Activated CD4-positive, alpha-beta T cell treated with anti-CD3 and anti-CD28 coated beads, Interleukin-2, Interleukin-4, amounts not matched to agents 100 ng/mL and 50 ng/mL, durations not matched to agents 16 hours and 8 hours (primary cell): ENCODE data around the gene ALOX5.

Experiments
- DNase-seq: peaks from one replicate; pipeline ENCODE4 v3.0.0-alpha.2; 2020; ENCODE audit warnings: low spot score

ALOX5 gene

GRCh38 chr10:45424668-45425404, 50.8 kb downstream of the ALOX5 start:
- DNase-seq = no peak

- no peak for DNase-seq
Measured at GRCh38 chr10:45425621-45426563, 51.9 kb downstream of the ALOX5 start.

DNA sequence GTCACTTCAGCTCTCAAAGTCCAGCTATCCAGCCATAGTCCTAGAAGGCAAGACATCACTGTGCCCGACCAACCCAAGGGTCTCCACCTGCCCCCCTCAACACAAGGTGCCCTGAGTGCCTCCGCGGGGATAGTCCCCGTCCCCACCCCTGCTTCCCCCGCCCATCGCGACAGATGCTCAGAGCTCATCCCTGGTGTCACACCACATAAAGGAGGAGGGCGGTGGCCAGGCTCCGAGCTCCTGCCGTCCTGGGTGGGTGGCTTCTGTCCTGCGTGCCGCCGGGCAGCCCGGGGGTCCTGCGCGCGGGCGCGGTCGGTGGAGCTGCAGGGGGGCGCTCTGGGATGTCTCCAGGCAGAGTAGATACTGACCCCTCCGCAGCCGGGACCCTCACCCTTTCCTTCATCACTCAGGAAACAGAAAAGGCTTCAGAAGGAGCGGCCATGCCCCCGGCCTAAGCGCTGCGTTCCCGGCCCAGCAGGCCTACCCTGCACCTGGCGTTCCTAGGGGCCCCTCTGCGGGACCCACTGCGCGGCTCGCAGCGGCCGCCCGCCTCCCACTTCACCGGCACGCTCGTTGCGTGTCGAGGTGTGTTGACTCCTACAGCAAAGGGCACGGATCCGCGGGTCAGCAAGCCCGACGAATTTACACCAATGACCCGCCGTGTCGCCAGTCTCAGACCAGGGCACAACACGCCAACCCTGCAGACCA, 53.4 kb downstream of the ALOX5 start:
- DNase-seq = no peak

- no peak for DNase-seq
Measured at GRCh38 chr10:45427970-45428366, 54.0 kb downstream of the ALOX5 start.

DNA sequence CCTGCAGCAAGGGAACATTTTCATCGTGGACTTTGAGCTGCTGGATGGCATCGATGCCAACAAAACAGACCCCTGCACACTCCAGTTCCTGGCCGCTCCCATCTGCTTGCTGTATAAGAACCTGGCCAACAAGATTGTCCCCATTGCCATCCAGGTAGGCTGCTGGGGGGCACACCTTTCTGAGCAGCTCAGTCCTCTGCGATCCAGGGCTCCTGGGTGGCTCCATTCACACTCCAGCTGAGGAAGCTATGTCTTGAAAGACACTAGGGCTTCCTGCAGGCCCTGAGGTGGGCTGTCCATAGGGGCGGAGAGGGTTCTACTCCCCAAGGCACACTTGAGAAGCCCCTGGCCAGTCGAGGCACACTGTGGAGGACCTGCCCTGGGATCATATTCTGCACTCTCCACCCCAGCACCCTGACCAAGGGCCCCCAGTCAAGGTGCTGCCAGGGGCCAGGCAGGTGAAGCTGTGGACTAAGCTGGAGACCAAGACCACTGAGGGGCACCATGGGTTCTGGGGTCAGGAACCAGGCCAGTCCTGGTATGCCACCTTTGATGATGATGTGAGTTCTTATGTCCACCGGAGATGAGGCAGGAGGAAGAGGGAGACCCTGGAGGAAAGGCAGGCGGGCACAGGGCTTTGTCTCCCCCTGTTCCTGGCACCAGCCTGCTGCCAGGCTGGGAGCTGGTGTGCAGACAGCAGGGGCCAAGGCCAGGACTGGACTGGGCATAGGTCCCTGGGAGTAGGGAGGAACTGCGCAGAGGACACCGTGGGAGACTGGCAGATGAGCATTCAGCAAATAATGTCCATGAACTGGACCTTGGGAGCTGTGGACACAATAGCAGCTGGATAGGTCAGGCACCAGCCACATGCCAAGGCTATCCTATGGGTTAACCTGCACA, 54.8 kb downstream of the ALOX5 start:
- DNase-seq = no peak

- DNase-seq = no peak
Measured at GRCh38 chr10:45429790-45430189, 55.8 kb downstream of the ALOX5 start.

DNA sequence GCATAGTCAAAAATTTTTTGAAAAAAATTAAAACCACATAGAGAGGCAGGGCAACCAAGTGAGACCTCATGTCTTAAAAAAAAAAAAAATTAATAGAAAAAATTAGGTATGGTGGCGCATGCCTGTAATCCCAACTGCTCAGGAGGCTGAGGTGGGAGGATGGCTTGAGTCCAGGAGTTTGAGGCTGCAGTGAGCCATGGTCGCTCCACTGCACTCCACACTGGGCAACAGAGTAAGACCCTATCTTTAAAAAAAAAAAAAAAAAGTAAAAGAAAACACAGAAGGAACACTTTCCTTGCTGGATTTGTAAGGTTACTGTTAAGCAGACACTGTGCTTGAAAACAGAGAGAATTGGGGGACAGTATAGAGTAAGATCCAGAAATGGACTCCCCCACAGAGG, 58.1 kb downstream of the ALOX5 start:
- no peak for DNase-seq

DNA sequence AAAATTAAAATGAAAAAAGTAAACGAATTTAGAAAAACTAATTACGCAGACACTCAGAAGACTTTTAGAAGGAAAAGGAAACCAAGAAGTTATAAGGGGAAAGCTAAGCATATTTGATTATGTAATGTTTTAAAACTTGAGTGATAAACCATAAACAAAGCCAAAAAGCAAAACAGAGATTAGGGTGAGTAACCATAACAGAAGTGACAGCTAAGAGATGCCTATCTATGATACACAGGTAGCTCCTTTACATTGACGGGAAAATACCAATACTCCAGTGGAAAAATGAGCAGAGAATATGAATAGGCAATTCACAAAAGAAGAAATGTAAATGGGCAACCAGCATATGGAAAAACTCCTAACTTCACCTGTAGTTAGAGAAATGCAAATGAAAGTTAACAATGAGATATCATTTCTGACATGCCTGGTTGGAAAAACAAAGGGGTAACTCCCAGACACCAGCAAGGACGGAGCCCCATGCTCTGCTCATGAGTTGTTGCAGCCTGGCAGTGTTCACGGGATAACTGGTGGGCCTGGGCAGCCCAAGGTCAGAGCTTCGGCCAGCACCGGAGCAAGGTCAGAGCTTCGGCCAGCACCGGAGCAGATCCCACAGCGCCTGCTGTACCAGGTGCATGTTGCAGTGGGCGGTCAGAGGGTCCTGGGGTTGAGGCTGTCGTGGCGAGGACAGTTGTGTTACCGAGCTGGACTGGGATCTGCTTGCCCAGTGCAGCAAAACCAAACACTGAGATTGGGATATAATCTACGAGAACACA, 58.9 kb downstream of the ALOX5 start:
- DNase-seq = no peak

GRCh38 chr10:45433716-45434469, 59.9 kb downstream of the ALOX5 start:
- DNase-seq = no peak

- no peak for DNase-seq
Measured at GRCh38 chr10:45437587-45438465, 63.8 kb downstream of the ALOX5 start.

DNA sequence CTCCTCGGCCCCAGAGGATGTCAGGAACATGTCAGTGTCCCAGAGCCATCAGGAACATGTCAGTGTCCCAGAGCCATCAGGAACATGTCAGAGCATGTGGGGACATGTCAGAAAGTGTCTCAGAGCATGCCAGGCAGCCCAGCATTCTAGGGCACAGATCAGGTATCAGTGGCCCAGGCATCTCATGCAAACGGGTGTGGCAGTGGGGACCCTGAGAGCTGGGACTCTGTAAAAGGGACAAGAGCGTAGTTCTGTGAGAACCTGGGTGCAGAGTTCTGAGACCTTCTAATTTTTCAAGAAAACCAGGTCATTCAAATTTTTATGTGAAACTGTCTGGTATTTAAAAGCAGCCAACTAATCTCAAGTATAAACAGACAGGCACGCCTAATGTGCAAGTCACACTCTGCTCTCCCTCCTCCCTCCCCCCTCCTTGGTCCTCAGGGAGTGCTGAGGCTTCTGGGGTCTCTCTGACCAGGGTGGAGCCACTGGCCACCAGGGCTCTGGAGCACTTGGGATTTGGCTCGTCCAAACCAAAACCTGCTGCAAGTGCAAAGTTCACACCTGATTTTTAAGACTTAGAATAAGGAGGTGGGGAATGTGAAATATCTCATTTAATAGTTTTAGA, 64.6 kb downstream of the ALOX5 start:
- DNase-seq = no peak

DNA sequence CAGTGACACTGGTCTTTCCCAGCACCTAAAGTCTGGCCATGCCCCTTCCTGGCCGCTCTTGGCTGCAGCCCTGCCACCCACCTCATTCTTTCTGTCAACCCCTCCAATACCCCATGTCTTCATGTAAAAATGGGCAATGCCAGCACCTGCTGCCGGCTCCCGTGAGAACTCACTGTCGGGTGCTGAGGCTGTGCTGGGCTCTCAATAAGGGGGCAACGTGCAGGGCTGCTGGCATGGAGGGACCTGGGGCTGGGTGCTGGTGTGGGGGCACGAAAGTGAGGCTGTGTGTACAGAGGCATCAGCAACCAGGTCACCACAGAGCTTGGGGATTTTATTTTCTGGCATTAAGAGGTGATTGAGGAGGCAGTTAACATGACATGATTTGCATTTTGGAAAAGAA, 65.3 kb downstream of the ALOX5 start:
- no peak for DNase-seq

GRCh38 chr10:45439873-45440272, 65.9 kb downstream of the ALOX5 start:
- no peak for DNase-seq

DNA sequence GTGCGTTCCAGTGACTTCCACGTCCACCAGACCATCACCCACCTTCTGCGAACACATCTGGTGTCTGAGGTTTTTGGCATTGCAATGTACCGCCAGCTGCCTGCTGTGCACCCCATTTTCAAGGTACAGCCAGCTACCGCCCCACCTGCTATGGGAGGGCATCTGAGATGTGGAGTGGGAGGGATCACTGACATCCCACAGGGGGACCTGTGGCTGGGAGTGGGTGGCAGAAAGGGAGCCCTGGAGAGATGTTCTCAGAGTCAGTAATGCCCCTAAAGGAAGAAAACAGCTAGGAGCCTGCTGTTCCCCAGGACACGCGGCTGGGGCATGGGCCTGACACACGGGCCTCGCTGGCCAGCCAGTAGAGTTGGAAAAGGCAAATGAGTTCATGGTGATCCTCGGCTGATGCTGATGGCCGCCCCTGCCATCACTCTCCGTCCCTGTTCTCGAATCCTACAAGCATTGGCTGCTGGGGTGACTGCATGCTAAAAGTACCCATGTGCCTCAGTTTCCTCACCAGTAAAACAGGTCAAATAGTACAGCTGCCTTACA, 66.6 kb downstream of the ALOX5 start:
- DNase-seq = no peak

- no peak for DNase-seq
Measured at GRCh38 chr10:45441239-45442190, 67.5 kb downstream of the ALOX5 start.

DNA sequence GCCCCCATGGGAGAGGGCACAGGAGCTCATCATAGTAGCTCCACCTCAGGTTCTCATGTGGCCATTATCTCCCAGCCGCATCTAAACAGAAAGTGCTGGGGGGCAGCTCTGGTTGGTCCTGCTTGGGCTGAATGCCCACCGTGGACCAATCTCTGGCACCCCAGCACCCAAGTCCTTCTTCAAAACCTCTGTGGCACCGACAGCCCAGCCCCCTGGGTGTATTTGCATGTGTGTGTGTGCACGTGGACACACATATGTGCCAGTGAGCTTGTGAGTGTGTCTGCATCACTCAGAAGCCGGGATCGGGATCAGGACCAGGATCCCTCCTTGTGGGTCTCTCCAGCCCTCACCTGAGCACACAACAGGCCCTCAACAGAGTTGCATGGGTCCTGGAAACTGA, 68.2 kb downstream of the ALOX5 start:
- DNase-seq = no peak

DNA sequence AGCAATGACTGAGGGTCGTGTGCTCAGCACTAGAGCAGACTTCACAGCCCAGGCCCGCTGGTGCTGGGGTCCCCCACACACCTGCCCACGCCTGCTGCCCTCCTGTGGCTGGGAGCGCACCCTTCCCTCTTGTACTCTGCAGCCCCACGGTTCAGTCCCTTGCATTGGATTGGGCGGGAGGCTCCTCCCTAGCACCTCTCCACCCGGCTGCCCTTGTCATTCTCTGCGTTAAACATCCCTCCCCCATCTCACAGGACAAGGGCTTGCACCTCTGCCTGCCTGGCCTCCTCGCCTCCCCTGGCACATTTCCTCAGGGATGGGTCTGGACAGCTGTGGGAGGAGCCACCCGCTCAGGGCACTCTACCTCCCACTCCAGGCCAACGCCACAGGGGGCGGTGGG, 68.6 kb downstream of the ALOX5 start:
- no peak for DNase-seq
